HUES6 (cell line): ENCODE data around the gene PSG2.
"Not testable (repeated sequence)": the region's sequence is repeated elsewhere in the genome, so short reads cannot be mapped to it uniquely, and the experiment has no call there.

Source experiments
- H3K27ac ChIP-seq: 2 replicates; pipeline ENCODE4 v1.7.0; 2013; ENCODE audit warnings: low read depth, mild to moderate bottlenecking, low read length, inconsistent platforms
- H3K27me3 ChIP-seq: 2 replicates; pipeline ENCODE4 v1.6.1; 2013; ENCODE audit warnings: low read length; ENCODE audit not compliant: control insufficient read depth, insufficient read depth
- H3K36me3 ChIP-seq: 2 replicates; pipeline ENCODE4 v1.6.1; 2013; ENCODE audit warnings: low read length; ENCODE audit not compliant: control insufficient read depth, insufficient read depth
- H3K4me1 ChIP-seq: 2 replicates; pipeline ENCODE4 v1.6.1; 2013; ENCODE audit warnings: low read length; ENCODE audit not compliant: control insufficient read depth, insufficient read depth
- H3K4me3 ChIP-seq: 2 replicates; pipeline ENCODE4 v1.5.1; 2013; ENCODE audit warnings: low read depth, low read length
- H3K9ac ChIP-seq: one replicate; pipeline ENCODE4 v1.6.1; 2013; ENCODE audit warnings: mild to moderate bottlenecking, low read length
- H3K9me3 ChIP-seq: 2 replicates; pipeline ENCODE4 v1.6.1; 2013; ENCODE audit warnings: low read depth, low read length; ENCODE audit not compliant: control insufficient read depth, insufficient read depth

The PSG2 gene

GRCh38 chr19:43027061-43027460, 55.4 kb downstream of the PSG2 start:
- not testable (repeated sequence) for H3K4me1 ChIP-seq, H3K4me3 ChIP-seq, H3K9me3 ChIP-seq, H3K9ac ChIP-seq, H3K27ac ChIP-seq, H3K36me3 ChIP-seq, H3K27me3 ChIP-seq

- H3K9me3 ChIP-seq, H3K27me3 ChIP-seq, H3K4me1 ChIP-seq, H3K9ac ChIP-seq, H3K4me3 ChIP-seq, H3K27ac ChIP-seq, H3K36me3 ChIP-seq: not testable (repeated sequence)
These were observed 56.1 kb downstream of the PSG2 start, which contains the start of gene PSG11 for GRCh38 chr19:43026369-43026768. Gene PSG11 (minus strand): TSS chr19:43026469. CDS start chr19:43026372, 97 bp downstream.

GRCh38 chr19:43022098-43022497, 60.4 kb downstream of the PSG2 start:
- not testable (repeated sequence) for H3K27me3 ChIP-seq, H3K4me3 ChIP-seq, H3K27ac ChIP-seq, H3K9ac ChIP-seq, H3K9me3 ChIP-seq, H3K36me3 ChIP-seq, H3K4me1 ChIP-seq

- H3K36me3 ChIP-seq, H3K4me3 ChIP-seq, H3K27ac ChIP-seq, H3K9ac ChIP-seq, H3K4me1 ChIP-seq, H3K27me3 ChIP-seq, H3K9me3 ChIP-seq: not testable (repeated sequence)
These were observed 60.9 kb downstream of the PSG2 start for GRCh38 chr19:43021629-43022028.

GRCh38 chr19:43019588-43019987, 62.9 kb downstream of the PSG2 start:
- H3K36me3 ChIP-seq, H3K4me1 ChIP-seq, H3K27me3 ChIP-seq: not testable (repeated sequence)

More at GRCh38 chr19:43019588-43019987, 62.9 kb downstream of the PSG2 start:
- H3K27ac ChIP-seq, H3K9me3 ChIP-seq, H3K9ac ChIP-seq, H3K4me3 ChIP-seq: not testable (repeated sequence)
